Smooth muscle cell (in vitro differentiated cells): ENCODE measurements around the gene CHTF8. TPM values are rescaled to one million over a fixed set of nuclear protein-coding genes. Genes with fewer than 3 reads are reported as not detected.

ENCODE experiments used
- DNase-seq: peaks from one replicate; lab custom pipeline; 2025; ENCODE audit not compliant: unreplicated experiment; lab: John Stamatoyannopoulos, UW
- H2AFZ ChIP-seq: fragments of 200-600 bp; sonication (generic); 2 replicates; pipeline ENCODE4 v1.6.0; 2016; ENCODE audit warnings: antibody characterized with exemption, low read depth, mild to moderate bottlenecking
- H3F3A ChIP-seq: fragments of 200-600 bp; sonication (generic); 2 replicates; pipeline ENCODE4 v1.6.0; 2017; ENCODE audit warnings: antibody characterized with exemption, low read depth
- H3K27ac ChIP-seq: fragments of 200-600 bp; sonication (generic); 2 replicates; pipeline ENCODE4 v1.5.1; 2016; ENCODE audit warnings: low read depth, mild to moderate bottlenecking
- H3K27me3 ChIP-seq: fragments of 200-600 bp; sonication (generic); 2 replicates; pipeline ENCODE4 v1.6.1; 2016; ENCODE audit warnings: low read depth, mild to moderate bottlenecking
- H3K36me3 ChIP-seq: fragments of 200-600 bp; sonication (generic); 2 replicates; pipeline ENCODE4 v1.5.1; 2016; ENCODE audit warnings: low read depth
- H3K4me1 ChIP-seq: fragments of 200-600 bp; sonication (generic); 2 replicates; pipeline ENCODE4 v1.5.1; 2016; ENCODE audit warnings: low read depth
- H3K4me2 ChIP-seq: fragments of 200-600 bp; sonication (generic); 2 replicates; pipeline ENCODE4 v1.6.0; 2016; ENCODE audit warnings: mild to moderate bottlenecking
- H3K4me3 ChIP-seq: fragments of 200-600 bp; sonication (generic); 2 replicates; pipeline ENCODE4 v1.5.1; 2016; ENCODE audit warnings: mild to moderate bottlenecking
- H3K79me2 ChIP-seq: fragments of 200-600 bp; sonication (generic); 2 replicates; pipeline ENCODE4 v1.6.0; 2016; ENCODE audit warnings: low read depth, mild to moderate bottlenecking
- H3K9ac ChIP-seq: fragments of 200-600 bp; sonication (generic); 2 replicates; pipeline ENCODE4 v1.6.0; 2016; ENCODE audit warnings: low read depth
- H3K9me3 ChIP-seq: fragments of 200-600 bp; sonication (generic); replicated peaks from 2 replicates; pipeline ENCODE4 v1.5.1; 2016; ENCODE audit warnings: low read depth
- H4K20me1 ChIP-seq: fragments of 200-600 bp; sonication (generic); 2 replicates; pipeline ENCODE4 v1.6.0; 2016; ENCODE audit warnings: low read depth
- WGBS: methylation state at CpG from one replicate; pipeline ENCODE4 v1.1.7; 2016; ENCODE audit warnings: low lambda C conversion rate; 5-methylcytosine and 5-hydroxymethylcytosine counted together
- polyA plus RNA-seq: library from polyadenylated mRNA; unstranded; fragments of >200 nt; fragmentation: Nextera tagmentation; extraction: Ambion mirVana; gene quantifications from 2 replicates; pipeline ENCODE4 v1.2.1, GENCODE V29; 2016
- small RNA-seq: library from RNA; depleted of rRNA; stranded (forward); fragments of <200 nt; gene quantifications from one replicate; pipeline ENCODE3, GENCODE V24; 2014
- total RNA-seq: library from RNA; depleted of rRNA; stranded (reverse); fragments of >200 nt; gene quantifications from 2 replicates; pipeline ENCODE4 v1.2.3, GENCODE V29; 2014
- TF ChIP-seq, protein P1 (sequence below): fragments of 200-600 bp; sonication (generic); IDR thresholded peaks from 2 replicates; pipeline ENCODE4 v1.5.1; 2017; ENCODE audit warnings: borderline replicate concordance, mild to moderate bottlenecking, antibody characterized with exemption; ENCODE audit not compliant: insufficient read depth, poor library complexity, severe bottlenecking

CHTF8 gene
- total and polyA plus RNA-seq, 2 experiments from 2014 or later: 77.7 to 83.8 TPM

DNA sequence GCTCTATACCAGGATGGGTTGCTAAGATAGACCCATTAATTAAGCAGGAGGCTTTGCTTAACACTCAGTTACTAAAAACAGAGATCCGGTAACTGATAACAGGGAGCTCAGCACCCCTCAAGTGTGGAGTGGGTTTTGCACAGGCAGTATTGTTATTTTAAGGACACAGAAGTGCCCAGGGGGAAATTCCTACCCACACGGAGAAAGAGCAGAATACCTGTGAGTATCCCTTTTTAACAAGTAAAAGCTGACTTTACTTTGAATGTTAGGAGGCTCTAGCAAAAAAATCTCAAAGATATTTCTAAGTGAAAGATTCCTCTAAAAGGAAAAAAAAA, 59.8 kb downstream of the CHTF8 start:
- H3K27me3 ChIP-seq: no peaks in the 10 kb centered on the region
- H3K79me2 ChIP-seq: no peaks in the 10 kb centered on the region
- H3K9me3 ChIP-seq: no peaks in the 10 kb centered on the region
- TF ChIP-seq, protein P1, sequence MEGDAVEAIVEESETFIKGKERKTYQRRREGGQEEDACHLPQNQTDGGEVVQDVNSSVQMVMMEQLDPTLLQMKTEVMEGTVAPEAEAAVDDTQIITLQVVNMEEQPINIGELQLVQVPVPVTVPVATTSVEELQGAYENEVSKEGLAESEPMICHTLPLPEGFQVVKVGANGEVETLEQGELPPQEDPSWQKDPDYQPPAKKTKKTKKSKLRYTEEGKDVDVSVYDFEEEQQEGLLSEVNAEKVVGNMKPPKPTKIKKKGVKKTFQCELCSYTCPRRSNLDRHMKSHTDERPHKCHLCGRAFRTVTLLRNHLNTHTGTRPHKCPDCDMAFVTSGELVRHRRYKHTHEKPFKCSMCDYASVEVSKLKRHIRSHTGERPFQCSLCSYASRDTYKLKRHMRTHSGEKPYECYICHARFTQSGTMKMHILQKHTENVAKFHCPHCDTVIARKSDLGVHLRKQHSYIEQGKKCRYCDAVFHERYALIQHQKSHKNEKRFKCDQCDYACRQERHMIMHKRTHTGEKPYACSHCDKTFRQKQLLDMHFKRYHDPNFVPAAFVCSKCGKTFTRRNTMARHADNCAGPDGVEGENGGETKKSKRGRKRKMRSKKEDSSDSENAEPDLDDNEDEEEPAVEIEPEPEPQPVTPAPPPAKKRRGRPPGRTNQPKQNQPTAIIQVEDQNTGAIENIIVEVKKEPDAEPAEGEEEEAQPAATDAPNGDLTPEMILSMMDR: no peak
- WGBS: 16% methylated on average over 2 of the region's 2 CpGs
- H3K9ac ChIP-seq: no peak overlapping the region
- H3K4me1 ChIP-seq: peaks cover 12% of the 10 kb centered on the region
- no peak overlapping the region for H2AFZ ChIP-seq
- H3K36me3 ChIP-seq: no peaks in the 10 kb centered on the region
- peaks cover 3% of the 10 kb centered on the region for H3F3A ChIP-seq
- no peak for DNase-seq
- peak overlapping the region; percentile 80 for H3K27ac ChIP-seq
- no peaks in the 10 kb centered on the region for H4K20me1 ChIP-seq
- H3K4me2 ChIP-seq: no peak overlapping the region
- no peak overlapping the region for H3K4me3 ChIP-seq

- TF ChIP-seq, protein P1: no peak
- DNase-seq: no peak
- Histone ChIP-seq H3K79me2 (no peaks in the 10 kb centered on the region), H3K4me2 (no peak overlapping the region), H2AFZ (no peak overlapping the region), H3F3A (peaks cover 3% of the 10 kb centered on the region), H3K9ac (no peak overlapping the region), H3K4me3 (no peak overlapping the region), H3K4me1 (peaks cover 12% of the 10 kb centered on the region), H3K9me3 (no peaks in the 10 kb centered on the region), H3K36me3 (no peaks in the 10 kb centered on the region), H3K27me3 (no peaks in the 10 kb centered on the region), H3K27ac (no peak overlapping the region), H4K20me1 (no peaks in the 10 kb centered on the region)
- WGBS: 53% methylated on average over 3 of the region's 3 CpGs
These were observed 61.4 kb downstream of the CHTF8 start for GRCh38 chr16:69071036-69071435.

GRCh38 chr16:69069504-69069903, 62.9 kb downstream of the CHTF8 start:
- WGBS: 97% methylated on average over 5 of the region's 5 CpGs
- Histone ChIP-seq H3K27ac (no peak overlapping the region), H3K79me2 (no peaks in the 10 kb centered on the region), H3K4me3 (no peak overlapping the region), H3K9me3 (no peaks in the 10 kb centered on the region), H3K36me3 (no peaks in the 10 kb centered on the region), H3K9ac (no peak overlapping the region), H2AFZ (no peak overlapping the region), H3K27me3 (no peaks in the 10 kb centered on the region), H3K4me1 (peaks cover 24% of the 10 kb centered on the region), H4K20me1 (no peaks in the 10 kb centered on the region), H3K4me2 (no peak overlapping the region), H3F3A (peaks cover 3% of the 10 kb centered on the region)
- TF ChIP-seq, protein P1: no peak
- DNase-seq: no peak

Small RNA genes within 50 kb of the gene (small RNA-seq; reads per million reads assigned to genes)
- gene RNU6-22P: not detected

Other genes starting within 250 kb of the CHTF8 start
- gene HAS3, start 26.9 kb downstream of the CHTF8 start, total RNA-seq: 1.2 and 2.7 TPM in 2 replicates
- 0.39 and 1.1 TPM in 2 replicates for gene HAS3, start 26.9 kb downstream of the CHTF8 start, polyA plus RNA-seq
- gene UTP4, start 61 bp upstream of the CHTF8 start, total RNA-seq: 13.8 and 20.4 TPM in 2 replicates
- 29.0 and 32.8 TPM in 2 replicates for gene UTP4, start 61 bp upstream of the CHTF8 start, polyA plus RNA-seq
- 11.0 and 25.9 TPM in 2 replicates for gene SNTB2, start 54.6 kb upstream of the CHTF8 start, total RNA-seq
- 17.1 and 19.2 TPM in 2 replicates for gene SNTB2, start 54.6 kb upstream of the CHTF8 start, polyA plus RNA-seq
- gene VPS4A, start 178.8 kb upstream of the CHTF8 start, total RNA-seq: 18.7 and 21.5 TPM in 2 replicates
- 39.9 and 48.1 TPM in 2 replicates for gene VPS4A, start 178.8 kb upstream of the CHTF8 start, polyA plus RNA-seq
- gene PDF, start 198.0 kb upstream of the CHTF8 start, total RNA-seq: 4.0 and 4.4 TPM in 2 replicates
- 5.4 and 12.2 TPM in 2 replicates for gene PDF, start 198.0 kb upstream of the CHTF8 start, polyA plus RNA-seq
- gene COG8, start 207.0 kb upstream of the CHTF8 start, total RNA-seq: 33.5 and 35.6 TPM in 2 replicates
- 26.6 and 37.2 TPM in 2 replicates for gene COG8, start 207.0 kb upstream of the CHTF8 start, polyA plus RNA-seq
- 13.3 and 17.0 TPM in 2 replicates for gene NIP7, start 207.2 kb upstream of the CHTF8 start, total RNA-seq
- gene NIP7, start 207.2 kb upstream of the CHTF8 start, polyA plus RNA-seq: 20.0 and 20.3 TPM in 2 replicates
- gene TMED6, start 219.2 kb upstream of the CHTF8 start, total RNA-seq: 0.27 TPM in 1 of 2 replicates, not detected in the other
- 0.23 and 1.3 TPM in 2 replicates for gene TMED6, start 219.2 kb upstream of the CHTF8 start, polyA plus RNA-seq